KMS-11 (cell line): Measurements from ENCODE around the gene EP400.

Experiments used
- H2AFZ ChIP-seq: fragments of 200-600 bp; sonication (generic); 2 replicates; pipeline ENCODE4 v1.6.1; 2016; ENCODE audit warnings: antibody characterized with exemption, mixed run types, low read depth
- H3K27ac ChIP-seq: fragments of 200-600 bp; sonication (generic); 2 replicates; pipeline ENCODE4 v1.6.1; 2016; ENCODE audit warnings: mild to moderate bottlenecking, mixed run types
- H3K27me3 ChIP-seq: fragments of 200-600 bp; sonication (generic); 2 replicates; pipeline ENCODE4 v1.6.1; 2017; ENCODE audit warnings: mild to moderate bottlenecking, low read depth, mixed run types, moderate library complexity; ENCODE audit not compliant: insufficient read depth
- H3K36me3 ChIP-seq: fragments of 200-600 bp; sonication (generic); 2 replicates; pipeline ENCODE4 v1.6.1; 2017; ENCODE audit warnings: mild to moderate bottlenecking, mixed run types; ENCODE audit not compliant: insufficient read depth
- H3K4me1 ChIP-seq: fragments of 200-600 bp; sonication (generic); 2 replicates; pipeline ENCODE4 v1.6.1; 2016; ENCODE audit warnings: mild to moderate bottlenecking, low read depth, mixed run types; ENCODE audit not compliant: poor library complexity, severe bottlenecking
- H3K4me2 ChIP-seq: fragments of 200-600 bp; sonication (generic); 2 replicates; pipeline ENCODE4 v1.7.0; 2016; ENCODE audit warnings: mild to moderate bottlenecking, mixed run types
- H3K4me3 ChIP-seq: fragments of 200-600 bp; sonication (generic); IDR thresholded peaks from 2 replicates; pipeline ENCODE4 v1.6.1; 2017; ENCODE audit warnings: low read depth, low read length, mixed read lengths; ENCODE audit not compliant: insufficient read depth
- H3K79me2 ChIP-seq: fragments of 200-600 bp; sonication (generic); 2 replicates; pipeline ENCODE4 v1.6.1; 2016; ENCODE audit warnings: low read depth, mixed run types; ENCODE audit not compliant: insufficient read depth
- H3K9ac ChIP-seq: fragments of 200-600 bp; sonication (generic); 2 replicates; pipeline ENCODE4 v1.6.1; 2016; ENCODE audit warnings: mild to moderate bottlenecking, mixed run types
- H4K20me1 ChIP-seq: fragments of 200-600 bp; sonication (generic); 2 replicates; pipeline ENCODE4 v1.6.1; 2016; ENCODE audit warnings: mild to moderate bottlenecking, mixed run types; ENCODE audit not compliant: insufficient read depth
- TF ChIP-seq, protein P1 (sequence below): fragments of 200-600 bp; sonication (generic); conservative IDR thresholded peaks from 2 replicates; pipeline ENCODE4 v1.6.1; 2017; ENCODE audit warnings: low read depth, mild to moderate bottlenecking, antibody characterized with exemption, low read length, moderate library complexity, mixed read lengths

EP400 gene

DNA sequence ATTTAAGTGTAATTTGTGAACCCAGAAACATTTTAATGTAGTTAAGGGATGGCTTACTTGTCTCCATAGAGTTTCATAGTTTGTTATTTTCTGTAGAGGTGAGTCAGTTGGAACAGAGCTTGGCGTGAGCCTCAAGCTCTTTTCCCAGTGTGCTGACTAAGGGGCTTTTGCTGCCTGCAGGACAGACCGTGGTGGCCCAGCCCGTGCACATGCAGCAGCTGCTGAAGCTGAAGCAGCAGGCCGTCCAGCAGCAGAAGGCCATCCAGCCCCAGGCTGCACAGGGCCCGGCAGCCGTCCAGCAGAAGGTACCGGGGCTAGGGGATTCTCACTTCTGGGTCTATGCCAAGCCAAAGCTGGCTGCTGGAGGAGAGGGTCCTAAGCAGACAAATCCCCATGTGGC lies 117.4 kb downstream of the EP400 start:
- no peak overlapping the region for H3K9ac ChIP-seq
- H3K4me3 ChIP-seq, result no peak overlapping the region
- H3K4me2 ChIP-seq, result no peak overlapping the region
- H2AFZ ChIP-seq, result no peak overlapping the region
- no peaks in the 10 kb centered on the region for H3K79me2 ChIP-seq
- TF ChIP-seq, protein P1, sequence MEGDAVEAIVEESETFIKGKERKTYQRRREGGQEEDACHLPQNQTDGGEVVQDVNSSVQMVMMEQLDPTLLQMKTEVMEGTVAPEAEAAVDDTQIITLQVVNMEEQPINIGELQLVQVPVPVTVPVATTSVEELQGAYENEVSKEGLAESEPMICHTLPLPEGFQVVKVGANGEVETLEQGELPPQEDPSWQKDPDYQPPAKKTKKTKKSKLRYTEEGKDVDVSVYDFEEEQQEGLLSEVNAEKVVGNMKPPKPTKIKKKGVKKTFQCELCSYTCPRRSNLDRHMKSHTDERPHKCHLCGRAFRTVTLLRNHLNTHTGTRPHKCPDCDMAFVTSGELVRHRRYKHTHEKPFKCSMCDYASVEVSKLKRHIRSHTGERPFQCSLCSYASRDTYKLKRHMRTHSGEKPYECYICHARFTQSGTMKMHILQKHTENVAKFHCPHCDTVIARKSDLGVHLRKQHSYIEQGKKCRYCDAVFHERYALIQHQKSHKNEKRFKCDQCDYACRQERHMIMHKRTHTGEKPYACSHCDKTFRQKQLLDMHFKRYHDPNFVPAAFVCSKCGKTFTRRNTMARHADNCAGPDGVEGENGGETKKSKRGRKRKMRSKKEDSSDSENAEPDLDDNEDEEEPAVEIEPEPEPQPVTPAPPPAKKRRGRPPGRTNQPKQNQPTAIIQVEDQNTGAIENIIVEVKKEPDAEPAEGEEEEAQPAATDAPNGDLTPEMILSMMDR, result no peak
- no peaks in the 10 kb centered on the region for H3K27me3 ChIP-seq
- H3K4me1 ChIP-seq, result no peaks in the 10 kb centered on the region
- no peaks in the 10 kb centered on the region for H3K36me3 ChIP-seq
- H3K27ac ChIP-seq, result no peak overlapping the region
- H4K20me1 ChIP-seq, result no peaks in the 10 kb centered on the region

DNA sequence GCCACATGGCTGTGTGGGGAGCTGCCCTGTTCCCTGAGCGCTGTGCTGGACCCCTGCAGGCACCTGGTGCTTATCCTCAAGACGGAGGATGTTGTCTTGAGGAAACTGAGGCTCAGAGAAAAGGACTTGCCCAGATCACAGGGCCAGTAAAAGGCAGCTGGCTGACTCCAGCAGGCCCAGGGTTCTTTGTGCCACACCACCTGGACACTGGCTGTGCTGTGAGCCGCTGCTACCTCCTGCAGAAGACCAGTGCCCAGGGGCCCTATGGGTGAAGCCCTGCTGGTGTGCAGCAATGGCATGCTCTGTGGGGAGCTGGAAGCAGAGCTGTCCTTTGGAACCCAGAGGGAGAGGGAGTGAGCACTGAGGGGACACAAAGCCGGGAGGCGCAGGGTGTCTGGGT lies 118.5 kb downstream of the EP400 start:
- H3K4me2 ChIP-seq, result no peak overlapping the region
- H2AFZ ChIP-seq, result no peak overlapping the region
- no peaks in the 10 kb centered on the region for H3K27me3 ChIP-seq
- no peaks in the 10 kb centered on the region for H3K36me3 ChIP-seq
- H3K4me1 ChIP-seq, result no peaks in the 10 kb centered on the region
- TF ChIP-seq, protein P1, result no peak
- H3K79me2 ChIP-seq, result no peaks in the 10 kb centered on the region
- no peak overlapping the region for H3K27ac ChIP-seq
- H3K9ac ChIP-seq, result no peak overlapping the region
- H4K20me1 ChIP-seq, result no peaks in the 10 kb centered on the region
- H3K4me3 ChIP-seq, result no peak overlapping the region

DNA sequence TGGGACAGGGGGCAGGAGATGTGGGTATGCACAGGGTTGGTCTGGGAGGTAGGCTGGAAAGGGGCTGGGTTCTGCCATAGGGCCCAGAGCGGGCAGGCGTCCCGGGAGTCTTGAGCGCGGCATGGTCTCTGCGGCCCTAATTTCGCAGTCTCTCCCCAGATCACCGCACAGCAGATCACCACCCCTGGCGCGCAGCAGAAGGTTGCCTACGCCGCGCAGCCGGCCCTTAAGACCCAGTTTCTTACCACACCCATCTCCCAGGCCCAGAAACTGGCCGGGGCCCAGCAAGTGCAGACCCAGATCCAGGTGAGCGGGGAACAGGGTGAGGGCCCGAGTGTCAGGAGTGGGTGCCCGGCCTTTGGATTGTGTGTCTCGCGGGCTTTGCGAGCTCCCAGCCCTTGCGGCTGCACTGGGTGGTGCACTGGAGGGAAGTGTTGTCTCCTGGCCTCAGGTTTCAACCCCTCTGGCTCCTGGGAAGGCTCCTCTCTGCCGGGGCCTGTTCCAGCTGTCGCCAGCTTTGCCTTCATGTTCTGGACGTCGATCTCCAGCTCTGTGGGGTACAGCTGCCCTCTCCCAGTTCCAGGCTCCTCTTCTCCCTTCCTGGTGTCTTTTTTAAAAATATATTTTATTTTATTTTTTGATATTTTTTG lies 119.7 kb downstream of the EP400 start:
- no peaks in the 10 kb centered on the region for H3K27me3 ChIP-seq
- no peak overlapping the region for H3K4me2 ChIP-seq
- no peak overlapping the region for H3K4me3 ChIP-seq
- no peaks in the 10 kb centered on the region for H3K79me2 ChIP-seq
- TF ChIP-seq, protein P1, result no peak
- no peak overlapping the region for H3K9ac ChIP-seq
- H3K27ac ChIP-seq, result no peak overlapping the region
- H4K20me1 ChIP-seq, result no peaks in the 10 kb centered on the region
- H3K36me3 ChIP-seq, result no peaks in the 10 kb centered on the region
- H2AFZ ChIP-seq, result no peak overlapping the region
- no peaks in the 10 kb centered on the region for H3K4me1 ChIP-seq

DNA sequence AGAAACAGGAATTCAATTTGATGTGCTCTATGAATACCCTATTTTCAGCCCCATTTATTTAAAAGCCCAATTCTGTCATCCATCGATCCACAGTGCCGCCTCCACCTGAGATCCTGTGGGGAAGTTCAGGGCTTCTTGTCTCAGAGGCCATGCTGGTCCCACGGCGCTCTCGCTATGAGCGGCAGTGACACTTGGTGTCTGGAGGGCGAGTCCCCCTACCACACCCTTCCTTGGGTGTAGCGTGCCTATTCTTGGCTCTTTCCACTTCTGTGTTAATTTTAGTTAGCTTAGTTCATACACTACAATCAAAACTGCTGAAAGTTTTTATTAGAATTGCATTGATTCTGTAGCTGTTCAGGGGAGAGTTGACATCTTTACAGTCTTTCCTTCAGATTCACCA lies 120.6 kb downstream of the EP400 start:
- H4K20me1 ChIP-seq, result no peaks in the 10 kb centered on the region
- no peak overlapping the region for H2AFZ ChIP-seq
- no peak overlapping the region for H3K4me3 ChIP-seq
- no peaks in the 10 kb centered on the region for H3K36me3 ChIP-seq
- no peak overlapping the region for H3K9ac ChIP-seq
- H3K4me1 ChIP-seq, result no peaks in the 10 kb centered on the region
- H3K27me3 ChIP-seq, result no peaks in the 10 kb centered on the region
- TF ChIP-seq, protein P1, result no peak
- H3K79me2 ChIP-seq, result no peaks in the 10 kb centered on the region
- H3K4me2 ChIP-seq, result no peak overlapping the region
- no peak overlapping the region for H3K27ac ChIP-seq
